ENCODE data around the gene PATZ1. TPM values are rescaled to one million over a fixed set of nuclear protein-coding genes. Genes with fewer than 3 reads are reported as not detected.
"Not testable (repeated sequence)": the region's sequence is repeated elsewhere in the genome, so short reads cannot be mapped to it uniquely, and the experiment has no call there.

PATZ1 gene, protein sequence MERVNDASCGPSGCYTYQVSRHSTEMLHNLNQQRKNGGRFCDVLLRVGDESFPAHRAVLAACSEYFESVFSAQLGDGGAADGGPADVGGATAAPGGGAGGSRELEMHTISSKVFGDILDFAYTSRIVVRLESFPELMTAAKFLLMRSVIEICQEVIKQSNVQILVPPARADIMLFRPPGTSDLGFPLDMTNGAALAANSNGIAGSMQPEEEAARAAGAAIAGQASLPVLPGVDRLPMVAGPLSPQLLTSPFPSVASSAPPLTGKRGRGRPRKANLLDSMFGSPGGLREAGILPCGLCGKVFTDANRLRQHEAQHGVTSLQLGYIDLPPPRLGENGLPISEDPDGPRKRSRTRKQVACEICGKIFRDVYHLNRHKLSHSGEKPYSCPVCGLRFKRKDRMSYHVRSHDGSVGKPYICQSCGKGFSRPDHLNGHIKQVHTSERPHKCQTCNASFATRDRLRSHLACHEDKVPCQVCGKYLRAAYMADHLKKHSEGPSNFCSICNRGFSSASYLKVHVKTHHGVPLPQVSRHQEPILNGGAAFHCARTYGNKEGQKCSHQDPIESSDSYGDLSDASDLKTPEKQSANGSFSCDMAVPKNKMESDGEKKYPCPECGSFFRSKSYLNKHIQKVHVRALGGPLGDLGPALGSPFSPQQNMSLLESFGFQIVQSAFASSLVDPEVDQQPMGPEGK
- total RNA-seq (2014; rRNA removed; shearing (Covaris generic)) = 9.4 and 9.6 TPM in 2 replicates
- polyA plus RNA-seq (2016; fragmentation: Nextera tagmentation; extraction: Ambion mirVana) = 1.3 and 1.6 TPM in 2 replicates

GRCh38 chr22:31346255-31346732 lies at the start of gene PATZ1:
Gene PATZ1 (minus strand): TSS chr22:31346346. CDS start chr22:31345602, 744 bp downstream.
- Histone ChIP-seq H3K9ac (peak within 1 kb of the TSS; percentile 79), H3K4me3 (peak within 1 kb of the TSS; percentile 78), H4K20me1 (ENCODE audit: insufficient read depth) (no peaks in the 10 kb centered on the region), H3F3A (ENCODE audit: insufficient read depth) (peaks cover 5% of the 10 kb centered on the region; the same call in 1 of the 2 replicates), H3K4me2 (ENCODE audit: unreplicated experiment) (peak within 1 kb of the TSS; percentile 77), H2AFZ (peak within 1 kb of the TSS; percentile 88), H3K36me3 (ENCODE audit: low read depth) (no peaks in the 10 kb centered on the region), H3K27me3 (replicated peaks; ENCODE audit: insufficient read depth) (no peaks in the 10 kb centered on the region), H3K27ac (peak within 1 kb of the TSS; percentile 60), H3K4me1 (ENCODE audit: insufficient read depth) (peaks cover 9% of the 10 kb centered on the region; the same call in 1 of the 2 replicates), H3K9me2 (ENCODE audit: insufficient read depth) (no peaks in the 10 kb centered on the region), H3K79me2 (ENCODE audit: insufficient read depth) (no peaks in the 10 kb centered on the region), H3K9me3 (ENCODE audit: low read depth) (no peaks in the 10 kb centered on the region)
- WGBS, 2 experiments (ENCODE audit: low coverage in 1 of 2, low lambda C conversion rate in 2 of 2, missing lambda C conversion rate in 2 of 2) = 1% methylated on average over 19 to 40 of the region's 41 CpGs
- TF ChIP-seq EZH2 (IDR thresholded peaks at IDR 0.05; ENCODE audit: insufficient read depth, poor library complexity, severe bottlenecking) (no peak), EZH2phosphoT487 (IDR thresholded peaks at IDR 0.05; ENCODE audit: insufficient read depth, low read depth) (no peak)
- in situ Hi-C loops (cut with MboI) = no loop called here
- peak; percentile 75 for DNase-seq

GRCh38 chr22:31394326-31394725 lies 48.2 kb upstream of the PATZ1 start:
- no peak overlapping the region for H3K4me2 ChIP-seq (ENCODE audit: unreplicated experiment)
- H3K4me1 ChIP-seq (ENCODE audit: insufficient read depth) = 0 out of 2 replicates have a peak, but pooled peaks cover 4% of the 10 kb centered on the region
- WGBS, 2 experiments (ENCODE audit: low coverage in 1 of 2, low lambda C conversion rate in 2 of 2, missing lambda C conversion rate in 2 of 2) = 22 to 25% methylated on average over 3 of the region's 3 CpGs
- TF ChIP-seq EZH2phosphoT487 (IDR thresholded peaks at IDR 0.05; ENCODE audit: insufficient read depth, low read depth) (no peak), EZH2 (IDR thresholded peaks at IDR 0.05; ENCODE audit: insufficient read depth, poor library complexity, severe bottlenecking) (no peak)
- no peaks in the 10 kb centered on the region for H3K9me3 ChIP-seq (ENCODE audit: low read depth)
- no peak overlapping the region; the same call in 1 of the 2 replicates for H2AFZ ChIP-seq
- no peaks in the 10 kb centered on the region for H3K36me3 ChIP-seq (ENCODE audit: low read depth)
- H3K79me2 ChIP-seq (ENCODE audit: insufficient read depth) = no peaks in the 10 kb centered on the region
- H3K4me3 ChIP-seq = no peak overlapping the region
- no peak overlapping the region for H3K9ac ChIP-seq
- no peaks in the 10 kb centered on the region for H3K9me2 ChIP-seq (ENCODE audit: insufficient read depth)
- in situ Hi-C loops (cut with MboI) = no loop called here
- H3F3A ChIP-seq (ENCODE audit: insufficient read depth) = 0 out of 2 replicates have a peak, but pooled peaks cover 3% of the 10 kb centered on the region
- H3K27me3 ChIP-seq (replicated peaks; ENCODE audit: insufficient read depth) = no peaks in the 10 kb centered on the region
- peak; percentile 20 for DNase-seq
- H3K27ac ChIP-seq = no peak overlapping the region
- no peaks in the 10 kb centered on the region for H4K20me1 ChIP-seq (ENCODE audit: insufficient read depth)

DNA sequence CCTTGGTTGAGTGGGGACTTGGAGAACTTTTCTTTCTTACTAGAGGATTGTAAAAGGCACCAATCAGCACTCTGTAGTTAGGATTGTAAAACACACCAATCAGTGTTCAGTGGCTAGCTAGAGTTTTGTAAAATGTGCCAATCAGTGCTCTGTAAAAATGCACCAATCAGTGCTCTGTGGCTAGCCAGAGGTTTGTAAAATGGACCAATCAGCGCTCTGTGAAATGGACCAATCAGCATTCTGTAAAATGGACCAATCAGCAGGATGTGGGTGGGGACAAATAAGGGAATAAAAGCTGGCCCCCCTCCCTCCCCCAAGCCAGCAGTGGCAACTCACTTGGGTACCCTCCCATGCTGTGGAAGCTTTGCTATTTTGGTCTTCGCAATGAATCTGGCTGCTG lies 47.7 kb upstream of the PATZ1 start:
- H3K27me3 ChIP-seq (replicated peaks; ENCODE audit: insufficient read depth) = no peaks in the 10 kb centered on the region
- TF ChIP-seq EZH2phosphoT487 (IDR thresholded peaks at IDR 0.05; ENCODE audit: insufficient read depth, low read depth) (no peak), EZH2 (IDR thresholded peaks at IDR 0.05; ENCODE audit: insufficient read depth, poor library complexity, severe bottlenecking) (no peak)
- H3K9me2 ChIP-seq (ENCODE audit: insufficient read depth) = no peaks in the 10 kb centered on the region
- H3K79me2 ChIP-seq (ENCODE audit: insufficient read depth) = no peaks in the 10 kb centered on the region
- H2AFZ ChIP-seq = no peak overlapping the region
- 100% methylated on average over 2 of the region's 2 CpGs for WGBS, 2 experiments (ENCODE audit: low coverage in 1 of 2, low lambda C conversion rate in 2 of 2, missing lambda C conversion rate in 2 of 2)
- H3K9ac ChIP-seq = no peak overlapping the region
- H3K9me3 ChIP-seq (ENCODE audit: low read depth) = no peaks in the 10 kb centered on the region
- no peaks in the 10 kb centered on the region for H4K20me1 ChIP-seq (ENCODE audit: insufficient read depth)
- 0 out of 2 replicates have a peak, but pooled peaks cover 3% of the 10 kb centered on the region for H3F3A ChIP-seq (ENCODE audit: insufficient read depth)
- in situ Hi-C loops (cut with MboI) = no loop called here
- H3K36me3 ChIP-seq (ENCODE audit: low read depth) = no peaks in the 10 kb centered on the region
- no peak for DNase-seq
- H3K27ac ChIP-seq = no peak overlapping the region
- no peak overlapping the region for H3K4me3 ChIP-seq
- no peak overlapping the region for H3K4me2 ChIP-seq (ENCODE audit: unreplicated experiment)
- H3K4me1 ChIP-seq (ENCODE audit: insufficient read depth) = 0 out of 2 replicates have a peak, but pooled peaks cover 3% of the 10 kb centered on the region

DNA sequence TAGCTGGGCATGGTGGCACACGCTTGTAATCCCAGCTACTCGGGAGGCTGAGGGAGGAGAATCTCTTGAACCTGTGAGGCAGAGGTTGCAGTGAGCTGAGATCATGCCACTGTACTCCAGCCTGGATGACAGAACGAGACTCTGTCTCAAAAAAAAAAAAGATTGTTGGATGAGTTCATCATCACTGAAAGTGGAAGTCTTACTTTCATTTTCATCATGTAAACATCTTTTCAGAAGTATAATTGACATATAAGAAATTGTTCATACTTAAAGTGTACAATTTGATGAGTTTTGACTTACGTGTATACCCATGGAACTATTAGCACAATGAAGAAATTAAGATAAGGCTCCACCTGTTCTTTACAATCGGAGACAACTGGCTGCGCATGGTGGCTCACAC lies 32.5 kb upstream of the PATZ1 start:
- H3K27me3 ChIP-seq (replicated peaks; ENCODE audit: insufficient read depth); H3K9me2 ChIP-seq (ENCODE audit: insufficient read depth); DNase-seq; H3K9me3 ChIP-seq (ENCODE audit: low read depth); H3K4me1 ChIP-seq (ENCODE audit: insufficient read depth); H3K27ac ChIP-seq; H3F3A ChIP-seq (ENCODE audit: insufficient read depth); H4K20me1 ChIP-seq (ENCODE audit: insufficient read depth); H3K9ac ChIP-seq; H3K36me3 ChIP-seq (ENCODE audit: low read depth); H3K79me2 ChIP-seq (ENCODE audit: insufficient read depth); H3K4me2 ChIP-seq (ENCODE audit: unreplicated experiment); H2AFZ ChIP-seq; H3K4me3 ChIP-seq; in situ Hi-C loops (cut with MboI): not testable (repeated sequence)
- WGBS, 2 experiments (ENCODE audit: low coverage in 1 of 2, low lambda C conversion rate in 2 of 2, missing lambda C conversion rate in 2 of 2) = 69 to 70% methylated on average over 6 of the region's 6 CpGs
